WTC11 (cell line): ENCODE data around the gene RAD51D. TPM values are rescaled to one million over a fixed set of nuclear protein-coding genes. Genes with fewer than 3 reads are reported as not detected.

Experiments
- ATAC-seq: fragments of 200-7000 bp; cut with Tn5 transposase; 2 replicates; pipeline ENCODE4 v1.10.0; 2021; ENCODE audit warnings: mild to moderate bottlenecking, moderate library complexity
- CTCF ChIA-PET: fragments of 300-600 bp; sonication (Branson Sonifier 250); formaldehyde crosslinking; loops from one replicate; lab custom pipeline; 2021; ENCODE audit warnings: antibody characterized with exemption; lab: Charles Lee
- POLR2A ChIA-PET: fragments of 350-600 bp; sonication (Branson Sonifier 250); formaldehyde crosslinking; loops from one replicate; lab custom pipeline; 2021; ENCODE audit warnings: antibody characterized with exemption; lab: Charles Lee
- DNase-seq: peaks from one replicate; pipeline ENCODE4 v3.0.0; 2021; ENCODE audit warnings: low spot score
- H3K27ac Mint-ChIP-seq: 2 replicates; pipeline ENCODE4 v1.8.0; 2021; ENCODE audit warnings: mixed read lengths
- H3K27me3 Mint-ChIP-seq: 2 replicates; pipeline ENCODE4 v1.8.0; 2021; ENCODE audit warnings: low read depth, mild to moderate bottlenecking, moderate library complexity, mixed read lengths
- H3K36me3 Mint-ChIP-seq: 2 replicates; pipeline ENCODE4 v1.8.0; 2021; ENCODE audit warnings: mixed read lengths
- H3K4me1 Mint-ChIP-seq: 2 replicates; pipeline ENCODE4 v1.8.0; 2022; ENCODE audit warnings: mixed read lengths
- H3K4me3 Mint-ChIP-seq: 2 replicates; pipeline ENCODE4 v1.8.0; 2021; ENCODE audit warnings: mild to moderate bottlenecking, moderate library complexity, mixed read lengths
- H3K9me3 Mint-ChIP-seq: 2 replicates; pipeline ENCODE4 v1.8.0; 2021; ENCODE audit warnings: mixed read lengths
- ATF3 ChIP-seq: sonication (generic); formaldehyde crosslinking; conservative IDR thresholded peaks from 2 replicates; pipeline ENCODE4 v1.8.1; 2022; ENCODE audit warnings: mild to moderate bottlenecking, missing genetic modification reagents
- CDX4 ChIP-seq: fragments of 250-450 bp; sonication (Bioruptor Pico); IDR thresholded peaks from 2 replicates; pipeline ENCODE4 v1.9.0; 2021; ENCODE audit warnings: moderate library complexity, mild to moderate bottlenecking, inconsistent platforms, borderline replicate concordance
- CREM ChIP-seq: sonication (generic); formaldehyde crosslinking; IDR thresholded peaks from 2 replicates; pipeline ENCODE4 v1.8.1; 2022; ENCODE audit warnings: mild to moderate bottlenecking, missing genetic modification reagents, moderate library complexity
- ELF4 ChIP-seq: sonication (generic); formaldehyde crosslinking; IDR thresholded peaks from 2 replicates; pipeline ENCODE4 v1.8.1; 2022; ENCODE audit warnings: low read depth, mild to moderate bottlenecking, moderate library complexity, missing genetic modification reagents
- EMX1 ChIP-seq: fragments of 250-450 bp; sonication (Bioruptor Pico); IDR thresholded peaks from 2 replicates; pipeline ENCODE4 v1.8.0; 2021; ENCODE audit warnings: mild to moderate bottlenecking
- GRHL2 ChIP-seq: fragments of 250-450 bp; sonication (Bioruptor Pico); IDR thresholded peaks from 2 replicates; pipeline ENCODE4 v1.8.0; 2022; ENCODE audit warnings: mild to moderate bottlenecking, moderate library complexity; ENCODE audit not compliant: insufficient replicate concordance, severe bottlenecking
- HMGA2 ChIP-seq: fragments of 250-450 bp; sonication (Bioruptor Pico); IDR thresholded peaks from 2 replicates; pipeline ENCODE4 v1.4.0; 2021; ENCODE audit warnings: mild to moderate bottlenecking, moderate library complexity
- MYBL2 ChIP-seq: sonication (generic); formaldehyde crosslinking; IDR thresholded peaks from 2 replicates; pipeline ENCODE4 v1.8.1; 2023; ENCODE audit warnings: mild to moderate bottlenecking, moderate library complexity, missing genetic modification reagents
- NR2C2 ChIP-seq: sonication (generic); formaldehyde crosslinking; IDR thresholded peaks from 2 replicates; pipeline ENCODE4 v1.8.0; 2022; ENCODE audit warnings: mild to moderate bottlenecking, missing genetic modification reagents
- NR3C1 ChIP-seq: sonication (generic); formaldehyde crosslinking; conservative IDR thresholded peaks from 2 replicates; pipeline ENCODE4 v1.8.1; 2023; ENCODE audit warnings: low read depth, mild to moderate bottlenecking, missing genetic modification reagents
- RELA ChIP-seq: sonication (generic); formaldehyde crosslinking; IDR thresholded peaks from 2 replicates; pipeline ENCODE4 v1.8.1; 2022; ENCODE audit warnings: missing genetic modification reagents, mild to moderate bottlenecking, borderline replicate concordance
- SMAD3 ChIP-seq: sonication (generic); formaldehyde crosslinking; IDR thresholded peaks from 2 replicates; pipeline ENCODE4 v1.8.0; 2022; ENCODE audit warnings: missing genetic modification reagents, mild to moderate bottlenecking, borderline replicate concordance
- TCF7 ChIP-seq: sonication (generic); formaldehyde crosslinking; IDR thresholded peaks from 2 replicates; pipeline ENCODE4 v1.8.0; 2022; ENCODE audit warnings: mild to moderate bottlenecking, low read depth, missing genetic modification reagents, moderate library complexity
- ZNF219 ChIP-seq: sonication (generic); formaldehyde crosslinking; IDR thresholded peaks from 2 replicates; pipeline ENCODE4 v1.8.0; 2023; ENCODE audit warnings: missing genetic modification reagents, mild to moderate bottlenecking, borderline replicate concordance
- ZNF425 ChIP-seq: fragments of 250-450 bp; sonication (Bioruptor Pico); conservative IDR thresholded peaks from 2 replicates; pipeline ENCODE4 v1.9.0; 2021; ENCODE audit warnings: mild to moderate bottlenecking
- total RNA-seq: library from RNA; stranded (reverse); gene quantifications from 3 replicates; pipeline ENCODE4 v1.2.3, GENCODE V29; 2021
- TF ChIP-seq, protein P1 (sequence below): fragments of 250-450 bp; sonication (Bioruptor Pico); IDR thresholded peaks from 2 replicates; pipeline ENCODE4 v2.1.2; 2022; ENCODE audit warnings: mild to moderate bottlenecking, moderate library complexity
- TF ChIP-seq, protein P2 (sequence below): sonication (generic); formaldehyde crosslinking; conservative IDR thresholded peaks from 2 replicates; pipeline ENCODE4 v1.8.1; 2023; ENCODE audit warnings: mild to moderate bottlenecking, low read depth, missing genetic modification reagents, moderate library complexity
- TF ChIP-seq, protein P3 (sequence below): sonication (generic); formaldehyde crosslinking; IDR thresholded peaks from 2 replicates; pipeline ENCODE4 v1.8.0; 2022; ENCODE audit warnings: mild to moderate bottlenecking, missing genetic modification reagents
- TF ChIP-seq, protein P4 (sequence below): sonication (generic); formaldehyde crosslinking; IDR thresholded peaks from 2 replicates; pipeline ENCODE4 v1.8.1; 2023; ENCODE audit warnings: mild to moderate bottlenecking, missing genetic modification reagents, moderate library complexity

The RAD51D gene
- total RNA-seq, 1 experiment from 2014 or later: 15.0 TPM

- no peak for ATAC-seq
- CTCF ChIA-PET: interaction anchor here (0.8 kb wide), 1 partner anchor 372 kb away, joined by 3 read pairs; no protein-coding TSS in a partner anchor
- TF ChIP-seq CDX4: no peak
- TF ChIP-seq MYBL2 (CRISPR knock-in tag): no peak
- TF ChIP-seq, protein P1, sequence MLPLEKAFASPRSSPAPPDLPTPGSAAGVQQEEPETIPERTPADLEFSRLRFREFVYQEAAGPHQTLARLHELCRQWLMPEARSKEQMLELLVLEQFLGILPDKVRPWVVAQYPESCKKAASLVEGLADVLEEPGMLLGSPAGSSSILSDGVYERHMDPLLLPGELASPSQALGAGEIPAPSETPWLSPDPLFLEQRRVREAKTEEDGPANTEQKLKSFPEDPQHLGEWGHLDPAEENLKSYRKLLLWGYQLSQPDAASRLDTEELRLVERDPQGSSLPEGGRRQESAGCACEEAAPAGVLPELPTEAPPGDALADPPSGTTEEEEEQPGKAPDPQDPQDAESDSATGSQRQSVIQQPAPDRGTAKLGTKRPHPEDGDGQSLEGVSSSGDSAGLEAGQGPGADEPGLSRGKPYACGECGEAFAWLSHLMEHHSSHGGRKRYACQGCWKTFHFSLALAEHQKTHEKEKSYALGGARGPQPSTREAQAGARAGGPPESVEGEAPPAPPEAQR: no peak
- TF ChIP-seq EMX1 (CRISPR knock-in tag): no peak
- no peak for TF ChIP-seq CREM
- no peak for TF ChIP-seq ATF3
- TF ChIP-seq, protein P2, sequence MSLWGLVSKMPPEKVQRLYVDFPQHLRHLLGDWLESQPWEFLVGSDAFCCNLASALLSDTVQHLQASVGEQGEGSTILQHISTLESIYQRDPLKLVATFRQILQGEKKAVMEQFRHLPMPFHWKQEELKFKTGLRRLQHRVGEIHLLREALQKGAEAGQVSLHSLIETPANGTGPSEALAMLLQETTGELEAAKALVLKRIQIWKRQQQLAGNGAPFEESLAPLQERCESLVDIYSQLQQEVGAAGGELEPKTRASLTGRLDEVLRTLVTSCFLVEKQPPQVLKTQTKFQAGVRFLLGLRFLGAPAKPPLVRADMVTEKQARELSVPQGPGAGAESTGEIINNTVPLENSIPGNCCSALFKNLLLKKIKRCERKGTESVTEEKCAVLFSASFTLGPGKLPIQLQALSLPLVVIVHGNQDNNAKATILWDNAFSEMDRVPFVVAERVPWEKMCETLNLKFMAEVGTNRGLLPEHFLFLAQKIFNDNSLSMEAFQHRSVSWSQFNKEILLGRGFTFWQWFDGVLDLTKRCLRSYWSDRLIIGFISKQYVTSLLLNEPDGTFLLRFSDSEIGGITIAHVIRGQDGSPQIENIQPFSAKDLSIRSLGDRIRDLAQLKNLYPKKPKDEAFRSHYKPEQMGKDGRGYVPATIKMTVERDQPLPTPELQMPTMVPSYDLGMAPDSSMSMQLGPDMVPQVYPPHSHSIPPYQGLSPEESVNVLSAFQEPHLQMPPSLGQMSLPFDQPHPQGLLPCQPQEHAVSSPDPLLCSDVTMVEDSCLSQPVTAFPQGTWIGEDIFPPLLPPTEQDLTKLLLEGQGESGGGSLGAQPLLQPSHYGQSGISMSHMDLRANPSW (CRISPR knock-in tag): no peak
- TF ChIP-seq TCF7 (CRISPR knock-in tag): no peak
- TF ChIP-seq GRHL2: no peak
- TF ChIP-seq ZNF219 (CRISPR knock-in tag): no peak
- TF ChIP-seq ELF4 (CRISPR knock-in tag): no peak
- TF ChIP-seq NR3C1 (CRISPR knock-in tag): no peak
- no peak for TF ChIP-seq ZNF425 (CRISPR knock-in tag)
- TF ChIP-seq, protein P3, sequence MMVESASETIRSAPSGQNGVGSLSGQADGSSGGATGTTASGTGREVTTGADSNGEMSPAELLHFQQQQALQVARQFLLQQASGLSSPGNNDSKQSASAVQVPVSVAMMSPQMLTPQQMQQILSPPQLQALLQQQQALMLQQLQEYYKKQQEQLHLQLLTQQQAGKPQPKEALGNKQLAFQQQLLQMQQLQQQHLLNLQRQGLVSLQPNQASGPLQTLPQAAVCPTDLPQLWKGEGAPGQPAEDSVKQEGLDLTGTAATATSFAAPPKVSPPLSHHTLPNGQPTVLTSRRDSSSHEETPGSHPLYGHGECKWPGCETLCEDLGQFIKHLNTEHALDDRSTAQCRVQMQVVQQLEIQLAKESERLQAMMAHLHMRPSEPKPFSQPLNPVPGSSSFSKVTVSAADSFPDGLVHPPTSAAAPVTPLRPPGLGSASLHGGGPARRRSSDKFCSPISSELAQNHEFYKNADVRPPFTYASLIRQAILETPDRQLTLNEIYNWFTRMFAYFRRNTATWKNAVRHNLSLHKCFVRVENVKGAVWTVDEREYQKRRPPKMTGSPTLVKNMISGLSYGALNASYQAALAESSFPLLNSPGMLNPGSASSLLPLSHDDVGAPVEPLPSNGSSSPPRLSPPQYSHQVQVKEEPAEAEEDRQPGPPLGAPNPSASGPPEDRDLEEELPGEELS: no peak
- TF ChIP-seq NR2C2 (CRISPR knock-in tag): no peak
- TF ChIP-seq RELA (CRISPR knock-in tag): no peak
- no peak for TF ChIP-seq HMGA2 (CRISPR knock-in tag)
- TF ChIP-seq, protein P4, sequence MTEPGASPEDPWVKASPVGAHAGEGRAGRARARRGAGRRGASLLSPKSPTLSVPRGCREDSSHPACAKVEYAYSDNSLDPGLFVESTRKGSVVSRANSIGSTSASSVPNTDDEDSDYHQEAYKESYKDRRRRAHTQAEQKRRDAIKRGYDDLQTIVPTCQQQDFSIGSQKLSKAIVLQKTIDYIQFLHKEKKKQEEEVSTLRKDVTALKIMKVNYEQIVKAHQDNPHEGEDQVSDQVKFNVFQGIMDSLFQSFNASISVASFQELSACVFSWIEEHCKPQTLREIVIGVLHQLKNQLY (CRISPR knock-in tag): no peak
- TF ChIP-seq SMAD3 (CRISPR knock-in tag): no peak
- TF ChIP-seq, all 79 proteins: peak for 0
- POLR2A ChIA-PET: no interaction called here
- H3K9me3 Mint-ChIP-seq: no peaks in the 10 kb centered on the region
- H3K36me3 Mint-ChIP-seq: no peaks in the 10 kb centered on the region
- peaks cover 4% of the 10 kb centered on the region for H3K27me3 Mint-ChIP-seq
- no peak overlapping the region for H3K4me3 Mint-ChIP-seq
- no peak for DNase-seq
- no peaks in the 10 kb centered on the region; the same call in 1 of the 2 replicates for H3K4me1 Mint-ChIP-seq
- no peak overlapping the region for H3K27ac Mint-ChIP-seq
Measured at GRCh38 chr17:35167666-35168065, 48.0 kb upstream of the RAD51D start.
